GM12878 (cell line): Measurements from ENCODE around the gene MAOA. TPM values are rescaled to one million over a fixed set of nuclear protein-coding genes. Genes with fewer than 3 reads are reported as not detected.

Source experiments
- ATAC-seq: fragments of 200-7000 bp; cut with Tn5 transposase; 3 replicates; pipeline ENCODE4 v1.9.1; 2020; ENCODE audit warnings: mild to moderate bottlenecking, moderate library complexity
- BruUV-seq: library from RNA; stranded (reverse); fragments of 400-500 nt; replicated peaks from 2 replicates; lab custom pipeline; 2021; lab: Mats Ljungman, UMichigan
- CTCF ChIA-PET: fragments of 300-600 bp; sonication (Branson Sonifier 250); formaldehyde crosslinking; extraction: SDS; loops from one replicate; lab custom pipeline; 2021; ENCODE audit warnings: inconsistent platforms; lab: Yijun Ruan, JAX
- POLR2A ChIA-PET: fragments of 350-600 bp; formaldehyde crosslinking; extraction: SDS; loops from one replicate; lab custom pipeline; 2021; ENCODE audit warnings: inconsistent platforms; lab: Charles Lee
- RAD21 ChIA-PET: fragments of 300-600 bp; sonication (Branson Sonifier 250); formaldehyde crosslinking; loops from one replicate; lab custom pipeline; 2023; ENCODE audit warnings: antibody characterized with exemption; ENCODE audit not compliant: unreplicated experiment; lab: Charles Lee
- SMC1A ChIA-PET: fragments of 300-600 bp; sonication (Branson Sonifier 250); formaldehyde crosslinking; loops from one replicate; lab custom pipeline; 2023; ENCODE audit not compliant: unreplicated experiment, uncharacterized antibody; lab: Charles Lee
- DNase-seq: peaks from one replicate; pipeline ENCODE4 v3.0.0-alpha.2; 2011; ENCODE audit warnings: low read depth, low spot score
- FAIRE-seq: peaks from 3 replicates; lab custom pipeline; 2011; peaks lifted over from hg19 to GRCh38; lab: Jason Lieb, UNC
- H2AFZ ChIP-seq: 2 replicates; pipeline ENCODE4 v1.6.0; 2011; ENCODE audit warnings: low read depth, low read length, control low read depth; ENCODE audit not compliant: control insufficient read depth
- H3K27ac ChIP-seq: 2 replicates; pipeline ENCODE4 v1.5.1; 2011; ENCODE audit warnings: control low read depth; ENCODE audit not compliant: control insufficient read depth, insufficient read depth
- H3K27me3 ChIP-seq, 2 experiments: replicated peaks in 1 of 2; 2 replicates each; pipeline versions ENCODE4 v1.6.0 to v1.6.1; 2011; ENCODE audit warnings: low read length in 1 of 2; ENCODE audit not compliant: control insufficient read depth in 2 of 2, insufficient read depth in 2 of 2
- H3K36me3 ChIP-seq, 2 experiments: 2 replicates each; pipeline ENCODE4 v1.5.1; 2011; ENCODE audit warnings: low read length in 1 of 2; ENCODE audit not compliant: control insufficient read depth in 2 of 2, insufficient read depth in 2 of 2
- H3K4me1 ChIP-seq: 2 replicates; pipeline ENCODE4 v1.6.1; 2011; ENCODE audit warnings: mild to moderate bottlenecking, low read length, moderate library complexity, mixed read lengths; ENCODE audit not compliant: control insufficient read depth, insufficient read depth
- H3K4me2 ChIP-seq: 2 replicates; pipeline ENCODE4 v1.6.0; 2011; ENCODE audit warnings: control low read depth; ENCODE audit not compliant: control insufficient read depth, insufficient read depth
- H3K4me3 ChIP-seq: fragments of 200-600 bp; sonication (generic); 2 replicates; pipeline ENCODE4 v1.5.1; 2016
- H3K79me2 ChIP-seq: 2 replicates; pipeline ENCODE4 v1.6.0; 2011; ENCODE audit warnings: low read length; ENCODE audit not compliant: control insufficient read depth, insufficient read depth
- H3K9ac ChIP-seq: 2 replicates; pipeline ENCODE4 v1.8.0; 2011; ENCODE audit warnings: low read length, control low read depth, mixed read lengths; ENCODE audit not compliant: control insufficient read depth, insufficient read depth
- H3K9me3 ChIP-seq: replicated peaks from 3 replicates; pipeline ENCODE4 v1.5.1; 2011; ENCODE audit warnings: mild to moderate bottlenecking, low read length; ENCODE audit not compliant: control insufficient read depth, insufficient read depth
- H4K20me1 ChIP-seq: 2 replicates; pipeline ENCODE4 v1.6.0; 2011; ENCODE audit not compliant: control insufficient read depth, insufficient read depth
- E2F4 ChIP-seq: IDR thresholded peaks from 2 replicates; pipeline ENCODE4 v1.6.1; 2012; ENCODE audit warnings: low read depth, low read length, improper control_type of control experiment
- EED ChIP-seq: sonication (generic); IDR thresholded peaks from 2 replicates; pipeline ENCODE4 v1.6.1; 2016; ENCODE audit warnings: antibody characterized with exemption, low read depth
- TCF3 ChIP-seq: IDR thresholded peaks from 2 replicates; pipeline ENCODE4 v1.6.1; 2012; ENCODE audit warnings: low read depth, mild to moderate bottlenecking, low read length, borderline replicate concordance; ENCODE audit not compliant: insufficient read depth
- WGBS: methylation state at CpG from one replicate; pipeline ENCODE4 v1.1.6; 2016; ENCODE audit warnings: low lambda C conversion rate; ENCODE audit not compliant: insufficient replicate concordance, insufficient coverage; ENCODE audit errors: missing lambda C conversion rate; 5-methylcytosine and 5-hydroxymethylcytosine counted together
- in situ Hi-C: fragments of 300-500 bp; cut with MboI; formaldehyde crosslinking; loops from 9 replicates; pipeline ENCODE4 v1.14.3; 2018; ENCODE audit warnings: mixed read lengths
- intact Hi-C: fragments of 100-400 bp; cut with micrococcal nuclease; formaldehyde crosslinking; loops from one replicate; pipeline ENCODE4 v1.14.2; 2022; ENCODE audit not compliant: unreplicated experiment
- polyA plus RNA-seq, 11 experiments: library from polyadenylated mRNA; depleted of rRNA in 4 of 11; unstranded in 6 of 11; stranded (reverse) in 5 of 11; fragments of >200 nt; fragmentation: Nextera tagmentation in 4 of 11; fragmentation: Illumina TruSeq in 1 of 11; extraction: Ambion mirVana in 4 of 11; extraction: Trizol in 1 of 11; gene quantifications; 1 replicate in 1 of 11; 2 replicates in 10 of 11; pipeline versions ENCODE4 v1.2.1 to v1.2.3, GENCODE V29; 2011 to 2016; ENCODE audit warnings: inconsistent platforms in 2 of 11, missing spikeins in 2 of 11, low read depth in 1 of 11
- total RNA-seq, 4 experiments: library from RNA; depleted of rRNA in 3 of 4; stranded (reverse); fragments of >200 nt in 3 of 4; fragmentation: Illumina TruSeq in 1 of 4; extraction: Trizol in 1 of 4; gene quantifications; 2 replicates each; pipeline versions ENCODE4 v1.2.1 to v1.2.3, GENCODE V29; 2013 to 2021
- TF ChIP-seq, protein P1 (sequence below): fragments of 450-650 bp; formaldehyde crosslinking; IDR thresholded peaks from 2 replicates; pipeline ENCODE4 v1.5.0; 2022; ENCODE audit warnings: mild to moderate bottlenecking, missing genetic modification characterization

MAOA gene
- total and polyA plus RNA-seq, 10 of the 15 experiments (the other 5 are each of a cell fraction or from before 2014, with no cell fraction given), result 0.02 to 0.51 (median 0.08) TPM; not detected in 7

- no peak for TF ChIP-seq E2F4
Observed at GRCh38 chrX:43641691-43642090, 14.4 kb upstream of the MAOA start (continued).

DNA sequence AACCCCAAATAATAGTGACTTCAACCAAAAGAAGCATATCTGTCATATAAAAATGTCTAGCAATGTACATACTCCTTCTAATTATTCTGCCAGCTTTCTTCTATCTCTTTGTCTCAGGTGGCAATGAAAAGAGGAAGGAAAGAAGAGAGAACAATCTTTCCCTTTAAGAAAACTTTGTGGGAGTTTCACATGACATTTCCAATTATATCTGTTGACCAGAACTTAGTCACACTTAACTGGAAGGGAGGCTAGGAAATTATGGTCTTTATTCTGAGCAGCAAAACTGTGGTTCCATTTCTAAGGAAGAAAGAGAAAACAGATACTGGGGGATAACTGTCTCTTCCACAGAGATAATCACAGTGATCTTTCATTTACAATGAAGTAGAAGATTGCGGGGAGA lies 12.9 kb upstream of the MAOA start:
- H3K4me1 ChIP-seq, result no peaks in the 10 kb centered on the region
- no TSS peak for BruUV-seq
- no peak for DNase-seq
- H3K27ac ChIP-seq, result no peak overlapping the region
- intact Hi-C loops (no loop called here), in situ Hi-C loops (no loop called here)
- no peak for FAIRE-seq
- H3K36me3 ChIP-seq, result no peaks in the 10 kb centered on the region
- SMC1A ChIA-PET, result no interaction called here
- POLR2A ChIA-PET, result no interaction called here
- no peaks in the 10 kb centered on the region for H3K9me3 ChIP-seq
- no peak for ATAC-seq
- no peaks in the 10 kb centered on the region for H3K27me3 ChIP-seq
- H3K4me2 ChIP-seq, result no peak overlapping the region
- 24% methylated on average over 1 of the region's 1 CpG for WGBS
- no peak overlapping the region for H3K9ac ChIP-seq
- CTCF ChIA-PET, result interaction anchor here (0.6 kb wide), 1 partner anchor 70 kb away, joined by 3 read pairs; no protein-coding TSS in a partner anchor
- no peaks in the 10 kb centered on the region for H3K79me2 ChIP-seq
- no peaks in the 10 kb centered on the region for H4K20me1 ChIP-seq
- no peak overlapping the region for H2AFZ ChIP-seq
- TF ChIP-seq TCF3 (no peak), EED (no peak)
- TF ChIP-seq, protein P1, sequence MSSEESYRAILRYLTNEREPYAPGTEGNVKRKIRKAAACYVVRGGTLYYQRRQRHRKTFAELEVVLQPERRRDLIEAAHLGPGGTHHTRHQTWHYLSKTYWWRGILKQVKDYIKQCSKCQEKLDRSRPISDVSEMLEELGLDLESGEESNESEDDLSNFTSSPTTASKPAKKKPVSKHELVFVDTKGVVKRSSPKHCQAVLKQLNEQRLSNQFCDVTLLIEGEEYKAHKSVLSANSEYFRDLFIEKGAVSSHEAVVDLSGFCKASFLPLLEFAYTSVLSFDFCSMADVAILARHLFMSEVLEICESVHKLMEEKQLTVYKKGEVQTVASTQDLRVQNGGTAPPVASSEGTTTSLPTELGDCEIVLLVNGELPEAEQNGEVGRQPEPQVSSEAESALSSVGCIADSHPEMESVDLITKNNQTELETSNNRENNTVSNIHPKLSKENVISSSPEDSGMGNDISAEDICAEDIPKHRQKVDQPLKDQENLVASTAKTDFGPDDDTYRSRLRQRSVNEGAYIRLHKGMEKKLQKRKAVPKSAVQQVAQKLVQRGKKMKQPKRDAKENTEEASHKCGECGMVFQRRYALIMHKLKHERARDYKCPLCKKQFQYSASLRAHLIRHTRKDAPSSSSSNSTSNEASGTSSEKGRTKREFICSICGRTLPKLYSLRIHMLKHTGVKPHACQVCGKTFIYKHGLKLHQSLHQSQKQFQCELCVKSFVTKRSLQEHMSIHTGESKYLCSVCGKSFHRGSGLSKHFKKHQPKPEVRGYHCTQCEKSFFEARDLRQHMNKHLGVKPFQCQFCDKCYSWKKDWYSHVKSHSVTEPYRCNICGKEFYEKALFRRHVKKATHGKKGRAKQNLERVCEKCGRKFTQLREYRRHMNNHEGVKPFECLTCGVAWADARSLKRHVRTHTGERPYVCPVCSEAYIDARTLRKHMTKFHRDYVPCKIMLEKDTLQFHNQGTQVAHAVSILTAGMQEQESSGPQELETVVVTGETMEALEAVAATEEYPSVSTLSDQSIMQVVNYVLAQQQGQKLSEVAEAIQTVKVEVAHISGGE (CRISPR knock-in tag), result no peak
- no peak overlapping the region for H3K4me3 ChIP-seq
- RAD21 ChIA-PET, result no interaction called here
